Parathyroid adenoma (tissue), 2 donors: ENCODE data around the gene COL26A1.

Source experiments
- H2AFZ ChIP-seq: fragments of 300-600 bp; sonication (generic); one replicate; pipeline ENCODE4 v1.7.0; 2017; ENCODE audit warnings: antibody characterized with exemption, mild to moderate bottlenecking
- H3K27ac ChIP-seq: fragments of 300-600 bp; sonication (generic); one replicate; pipeline ENCODE4 v1.7.0; 2017
- H3K27me3 ChIP-seq: fragments of 300-600 bp; sonication (generic); one replicate; pipeline ENCODE4 v1.7.0; 2017; ENCODE audit warnings: low read length; ENCODE audit not compliant: control insufficient read depth, insufficient read depth
- H3K36me3 ChIP-seq: fragments of 300-600 bp; sonication (generic); one replicate; pipeline ENCODE4 v1.7.0; 2017; ENCODE audit warnings: low read length; ENCODE audit not compliant: control insufficient read depth, insufficient read depth
- H3K4me1 ChIP-seq: fragments of 300-600 bp; sonication (generic); one replicate; pipeline ENCODE4 v1.7.0; 2017; ENCODE audit warnings: control low read depth
- H3K4me2 ChIP-seq: fragments of 300-600 bp; sonication (generic); one replicate; pipeline ENCODE4 v1.7.0; 2017; ENCODE audit warnings: low read length
- H3K4me3 ChIP-seq: fragments of 300-600 bp; sonication (generic); one replicate; pipeline ENCODE4 v1.7.0; 2017; ENCODE audit warnings: low read depth, low read length
- H3K79me2 ChIP-seq: fragments of 300-600 bp; sonication (generic); one replicate; pipeline ENCODE4 v1.7.0; 2017; ENCODE audit warnings: control low read depth
- H3K9ac ChIP-seq: fragments of 300-600 bp; sonication (generic); one replicate; pipeline ENCODE4 v1.7.0; 2017; ENCODE audit warnings: mild to moderate bottlenecking
- H3K9me3 ChIP-seq: fragments of 300-600 bp; sonication (generic); one replicate; pipeline ENCODE4 v1.7.0; 2017; ENCODE audit warnings: low read length; ENCODE audit not compliant: control insufficient read depth
- CTCF ChIP-seq: fragments of 300-600 bp; sonication (generic); IDR thresholded peaks from one replicate; pipeline ENCODE4 v1.7.0; 2017; ENCODE audit warnings: antibody characterized with exemption, mild to moderate bottlenecking
- donor health status: primary hyperparathyroidism.

Gene COL26A1

GRCh38 chr7:101457001-101457750 lies 94.5 kb downstream of the COL26A1 start:
- Histone ChIP-seq H2AFZ (no peak overlapping the region), H3K27ac (no peak overlapping the region), H3K4me1 (no peaks in the 10 kb centered on the region), H3K36me3 (no peaks in the 10 kb centered on the region), H3K4me2 (no peak overlapping the region), H3K9ac (no peak overlapping the region), H3K27me3 (no peaks in the 10 kb centered on the region), H3K9me3 (no peaks in the 10 kb centered on the region), H3K4me3 (no peak overlapping the region), H3K79me2 (no peaks in the 10 kb centered on the region)
- TF ChIP-seq CTCF: no peak

GRCh38 chr7:101465131-101465530 lies 102.5 kb downstream of the COL26A1 start:
- H3K4me1 ChIP-seq: no peaks in the 10 kb centered on the region
- no peaks in the 10 kb centered on the region for H3K36me3 ChIP-seq
- H3K79me2 ChIP-seq: no peaks in the 10 kb centered on the region
- no peak for TF ChIP-seq CTCF
- H3K9me3 ChIP-seq: no peaks in the 10 kb centered on the region
- H2AFZ ChIP-seq: no peak overlapping the region
- no peak overlapping the region for H3K4me2 ChIP-seq
- no peak overlapping the region for H3K27ac ChIP-seq
- no peak overlapping the region for H3K4me3 ChIP-seq
- no peaks in the 10 kb centered on the region for H3K27me3 ChIP-seq
- H3K9ac ChIP-seq: no peak overlapping the region

GRCh38 chr7:101465576-101466196 lies 103.0 kb downstream of the COL26A1 start:
- no peak for TF ChIP-seq CTCF
- H2AFZ ChIP-seq: no peak overlapping the region
- H3K79me2 ChIP-seq: no peaks in the 10 kb centered on the region
- H3K27ac ChIP-seq: no peak overlapping the region
- no peak overlapping the region for H3K9ac ChIP-seq
- no peak overlapping the region for H3K4me3 ChIP-seq
- H3K27me3 ChIP-seq: no peaks in the 10 kb centered on the region
- H3K4me1 ChIP-seq: no peaks in the 10 kb centered on the region
- no peak overlapping the region for H3K4me2 ChIP-seq
- H3K9me3 ChIP-seq: no peaks in the 10 kb centered on the region
- H3K36me3 ChIP-seq: no peaks in the 10 kb centered on the region

GRCh38 chr7:101466871-101467270 lies 104.2 kb downstream of the COL26A1 start:
- TF ChIP-seq CTCF: no peak
- H3K79me2 ChIP-seq: no peaks in the 10 kb centered on the region
- no peaks in the 10 kb centered on the region for H3K4me1 ChIP-seq
- H3K9me3 ChIP-seq: no peaks in the 10 kb centered on the region
- H3K36me3 ChIP-seq: no peaks in the 10 kb centered on the region
- H2AFZ ChIP-seq: no peak overlapping the region
- no peak overlapping the region for H3K4me2 ChIP-seq
- H3K27me3 ChIP-seq: no peaks in the 10 kb centered on the region
- no peak overlapping the region for H3K4me3 ChIP-seq
- no peak overlapping the region for H3K9ac ChIP-seq
- H3K27ac ChIP-seq: no peak overlapping the region
